Measurements from ENCODE around the gene CP. TPM values are rescaled to one million over a fixed set of nuclear protein-coding genes. Genes with fewer than 3 reads are reported as not detected.

CP gene
- total RNA-seq, 5 donors from 2014 or later (not counting 1 experiment from before 2014, with no cell fraction given), result 0.69 to 1.9 (median 0.73) TPM; not detected in 2

DNA sequence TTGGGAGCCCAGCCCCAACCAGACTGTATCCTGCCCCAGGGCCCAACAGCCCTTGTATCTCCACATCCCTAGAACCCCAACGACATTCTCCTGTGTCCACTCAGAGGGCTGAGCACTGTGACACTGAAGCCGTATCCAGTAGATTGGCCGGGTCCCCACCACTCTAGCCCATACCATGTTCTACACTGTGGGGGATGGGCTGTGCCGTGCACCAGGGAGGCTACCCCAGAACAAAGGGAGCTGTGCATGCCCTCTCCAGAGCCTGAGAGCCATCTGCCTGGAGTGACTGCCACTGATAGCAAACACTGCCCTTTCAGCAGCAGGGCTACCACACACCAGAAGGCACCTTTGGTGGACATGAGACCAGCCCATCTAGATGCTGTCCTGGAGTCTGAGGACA lies 37.1 kb upstream of the CP start:
- no peaks in the 10 kb centered on the region for H3K9me3 Mint-ChIP-seq

DNA sequence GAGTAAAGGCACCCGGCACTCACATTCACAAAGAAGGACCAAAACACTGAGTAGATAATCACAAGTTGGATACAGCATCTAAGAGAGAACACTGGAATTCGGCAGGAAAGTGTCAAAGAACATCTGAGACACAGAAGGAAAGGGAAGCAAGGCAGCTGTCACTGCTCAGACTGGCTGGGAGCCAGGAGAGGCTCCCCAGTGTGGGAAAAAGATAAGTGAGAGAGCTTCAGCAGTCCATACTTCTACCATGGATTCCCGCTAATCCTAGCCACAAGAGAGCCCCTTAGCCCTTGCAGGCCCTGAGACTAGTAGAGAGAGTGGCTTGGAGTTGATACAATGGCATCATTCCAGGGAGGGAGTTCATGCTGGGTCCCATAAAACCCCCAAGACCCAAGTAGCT lies 36.7 kb upstream of the CP start:
- Mint-ChIP-seq H3K27ac (no peak overlapping the region), H3K4me1 (no peaks in the 10 kb centered on the region), H3K9me3 (no peaks in the 10 kb centered on the region), H3K27me3 (peaks cover 6 to 7% of the 10 kb centered on the region in 2 donors), H3K4me3 (no peak overlapping the region), H3K36me3 (no peaks in the 10 kb centered on the region)
- ChIA-PET POLR2A (no interaction called here), CTCF (no interaction called here)
- no CpG with 5 or more reads among the region's 3 CpGs for WGBS (ENCODE audit: insufficient coverage)
- Histone ChIP-seq H3K9me3 (no peaks in the 10 kb centered on the region), H3K27ac (ENCODE audit: low read length) (no peak overlapping the region), H3K27me3 (replicated peaks in 1 of 2; ENCODE audit: control insufficient read depth in 2 of 2, extremely low read depth in 1 of 2, insufficient read depth in 2 of 2, low read length in 1 of 2) (peaks cover 0 to 17% of the 10 kb centered on the region in 2 experiments), H3K4me1 (ENCODE audit: control insufficient read depth in 1 of 2, extremely low read depth in 1 of 2, insufficient read depth in 2 of 2, low read length in 2 of 2) (no peaks in the 10 kb centered on the region), H3K4me3 (ENCODE audit: control insufficient read depth in 1 of 2, extremely low read depth in 1 of 2, low read length in 1 of 2) (no peak overlapping the region), H3K36me3 (ENCODE audit: control insufficient read depth in 2 of 2, extremely low read depth in 1 of 2, insufficient read depth in 1 of 2, low read length in 1 of 2) (no peaks in the 10 kb centered on the region)
- no peak for ATAC-seq (replicated peaks in 1 of 4)
- no peak for DNase-seq

More for the DNA sequence above, 37.1 kb upstream of the CP start:
- H3K27ac Mint-ChIP-seq, result no peak overlapping the region
- CTCF ChIA-PET, result no interaction called here
- no peaks in the 10 kb centered on the region for H3K9me3 ChIP-seq
- no peaks in the 10 kb centered on the region for H3K4me1 ChIP-seq (ENCODE audit: control insufficient read depth in 1 of 2, extremely low read depth in 1 of 2, insufficient read depth in 2 of 2, low read length in 2 of 2)
- POLR2A ChIA-PET, result no interaction called here
- no peak overlapping the region for H3K4me3 Mint-ChIP-seq
- ATAC-seq (replicated peaks in 1 of 4) (no peak), DNase-seq (no peak)
- 100% methylated on average over 1 of the region's 4 CpGs for WGBS (ENCODE audit: insufficient coverage)
- H3K4me1 Mint-ChIP-seq, result no peaks in the 10 kb centered on the region
- H3K27me3 Mint-ChIP-seq, result peaks cover 6 to 7% of the 10 kb centered on the region in 2 donors
- no peaks in the 10 kb centered on the region for H3K36me3 Mint-ChIP-seq
- no peak overlapping the region for H3K4me3 ChIP-seq (ENCODE audit: control insufficient read depth in 1 of 2, extremely low read depth in 1 of 2, low read length in 1 of 2)
- H3K27me3 ChIP-seq (replicated peaks in 1 of 2; ENCODE audit: control insufficient read depth in 2 of 2, extremely low read depth in 1 of 2, insufficient read depth in 2 of 2, low read length in 1 of 2), result peaks cover 0 to 17% of the 10 kb centered on the region in 2 experiments
- no peaks in the 10 kb centered on the region for H3K36me3 ChIP-seq (ENCODE audit: control insufficient read depth in 2 of 2, extremely low read depth in 1 of 2, insufficient read depth in 1 of 2, low read length in 1 of 2)
- no peak overlapping the region for H3K27ac ChIP-seq (ENCODE audit: low read length)

DNA sequence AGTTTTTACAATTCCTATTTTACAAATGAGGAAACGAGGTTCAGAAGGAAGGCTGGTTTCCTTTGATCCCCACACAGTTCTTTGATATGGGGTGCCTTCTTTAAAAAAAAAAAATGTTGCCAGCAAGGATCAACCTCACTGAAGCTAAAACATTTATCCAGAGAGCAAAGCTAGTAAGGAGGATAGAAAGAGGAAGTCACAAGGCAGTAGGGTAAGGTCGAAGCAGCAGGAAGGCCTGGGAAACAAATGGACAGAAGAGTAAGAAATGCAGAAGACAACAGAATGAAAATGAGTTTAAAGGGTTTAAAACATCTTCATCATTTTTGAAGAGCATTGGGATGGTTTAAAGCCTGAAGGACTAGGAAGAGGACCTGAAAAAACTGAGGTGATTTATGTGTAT lies 30.6 kb upstream of the CP start:
- no peaks in the 10 kb centered on the region for H3K4me1 ChIP-seq (ENCODE audit: control insufficient read depth in 1 of 2, extremely low read depth in 1 of 2, insufficient read depth in 2 of 2, low read length in 2 of 2)
- no peak overlapping the region for H3K4me3 Mint-ChIP-seq
- ATAC-seq (replicated peaks in 1 of 4) (no peak), DNase-seq (no peak)
- no peak overlapping the region for H3K27ac Mint-ChIP-seq
- H3K9me3 ChIP-seq, result no peaks in the 10 kb centered on the region
- H3K36me3 Mint-ChIP-seq, result no peaks in the 10 kb centered on the region
- H3K9me3 Mint-ChIP-seq, result no peaks in the 10 kb centered on the region
- H3K36me3 ChIP-seq (ENCODE audit: control insufficient read depth in 2 of 2, extremely low read depth in 1 of 2, insufficient read depth in 1 of 2, low read length in 1 of 2), result no peaks in the 10 kb centered on the region
- no peaks in the 10 kb centered on the region for H3K27me3 ChIP-seq (replicated peaks in 1 of 2; ENCODE audit: control insufficient read depth in 2 of 2, extremely low read depth in 1 of 2, insufficient read depth in 2 of 2, low read length in 1 of 2)
- H3K4me3 ChIP-seq (ENCODE audit: control insufficient read depth in 1 of 2, extremely low read depth in 1 of 2, low read length in 1 of 2), result no peak overlapping the region
- ChIA-PET POLR2A (no interaction called here), CTCF (no interaction called here)
- H3K4me1 Mint-ChIP-seq, result peaks cover 0 to 7% (median 3%) of the 10 kb centered on the region in 3 donors
- H3K27ac ChIP-seq (ENCODE audit: low read length), result no peak overlapping the region
- H3K27me3 Mint-ChIP-seq, result peaks cover 8 to 11% of the 10 kb centered on the region in 2 donors
- WGBS (ENCODE audit: insufficient coverage), result 20% methylated on average over 1 of the region's 2 CpGs

DNA sequence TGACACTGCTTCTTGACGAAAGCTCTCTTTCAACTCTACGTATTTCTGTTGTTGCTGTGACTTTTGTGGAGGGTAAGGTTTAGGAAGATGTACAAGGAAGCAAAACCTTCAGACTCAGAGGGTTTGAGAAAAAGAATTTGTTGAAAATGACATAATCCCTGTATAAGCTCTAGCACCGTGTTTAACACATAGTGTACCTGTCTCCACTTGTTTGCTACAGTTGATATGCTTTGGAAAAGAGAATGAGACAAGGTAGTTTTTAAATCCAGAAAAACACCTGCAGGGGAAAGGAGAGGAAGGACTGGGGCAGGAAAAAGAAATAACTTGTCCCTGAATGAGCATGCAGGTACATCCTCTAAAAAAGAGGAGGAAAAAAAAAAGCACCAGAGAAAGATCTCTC lies 29.6 kb upstream of the CP start:
- Mint-ChIP-seq H3K4me3 (no peak overlapping the region), H3K27me3 (peaks cover 8 to 11% of the 10 kb centered on the region in 2 donors), H3K4me1 (peaks cover 3 to 7% (median 4%) of the 10 kb centered on the region in 3 donors), H3K9me3 (no peaks in the 10 kb centered on the region), H3K36me3 (no peaks in the 10 kb centered on the region), H3K27ac (no peak overlapping the region)
- CTCF ChIA-PET, result no interaction called here
- Histone ChIP-seq H3K27ac (ENCODE audit: low read length) (no peak overlapping the region), H3K4me3 (ENCODE audit: control insufficient read depth in 1 of 2, extremely low read depth in 1 of 2, low read length in 1 of 2) (no peak overlapping the region), H3K4me1 (ENCODE audit: control insufficient read depth in 1 of 2, extremely low read depth in 1 of 2, insufficient read depth in 2 of 2, low read length in 2 of 2) (no peaks in the 10 kb centered on the region), H3K27me3 (replicated peaks in 1 of 2; ENCODE audit: control insufficient read depth in 2 of 2, extremely low read depth in 1 of 2, insufficient read depth in 2 of 2, low read length in 1 of 2) (no peaks in the 10 kb centered on the region), H3K36me3 (ENCODE audit: control insufficient read depth in 2 of 2, extremely low read depth in 1 of 2, insufficient read depth in 1 of 2, low read length in 1 of 2) (no peaks in the 10 kb centered on the region), H3K9me3 (no peaks in the 10 kb centered on the region)
- POLR2A ChIA-PET, result no interaction called here
- ATAC-seq (replicated peaks in 1 of 4), result no peak
- DNase-seq, result no peak
- no CpG with 5 or more reads among the region's 3 CpGs for WGBS (ENCODE audit: insufficient coverage)

DNA sequence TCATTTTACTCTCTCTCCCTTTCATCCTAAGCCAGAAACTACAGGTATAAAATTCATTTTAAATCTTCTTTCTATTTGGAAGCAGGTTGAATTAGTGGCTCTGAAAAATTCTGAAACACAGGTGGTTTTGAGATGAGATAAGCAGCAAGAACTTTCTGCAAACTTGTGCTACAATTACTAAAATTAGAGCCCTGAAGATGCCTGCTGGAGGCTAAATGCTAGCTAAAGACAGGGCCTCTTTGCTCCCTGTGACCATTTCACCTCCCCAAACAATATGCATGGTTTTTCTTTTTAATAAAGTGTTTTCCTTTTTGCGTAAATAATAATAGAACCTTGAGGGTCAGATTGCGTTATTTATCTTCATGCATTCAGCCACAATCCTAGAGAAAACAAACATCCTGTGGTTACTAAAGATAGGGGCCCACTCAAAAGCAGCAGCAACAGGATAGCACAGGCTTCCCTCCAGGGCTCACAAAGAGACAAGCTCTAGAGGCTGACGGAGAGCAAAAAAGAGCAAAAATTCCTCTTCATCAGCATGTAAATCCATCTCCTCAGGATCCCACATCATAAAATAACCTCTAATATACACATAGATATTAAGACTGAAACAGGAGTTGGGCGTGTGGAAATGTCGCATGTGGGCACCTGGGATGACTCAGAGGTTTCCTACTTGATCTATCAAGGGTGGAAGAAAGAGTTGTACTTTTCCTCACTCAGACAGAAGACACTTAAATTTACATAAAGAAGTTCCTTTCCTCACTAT lies 26.5 kb upstream of the CP start:
- H3K4me3 ChIP-seq (ENCODE audit: control insufficient read depth in 1 of 2, extremely low read depth in 1 of 2, low read length in 1 of 2), result no peak overlapping the region
- no peaks in the 10 kb centered on the region for H3K4me1 ChIP-seq (ENCODE audit: control insufficient read depth in 1 of 2, extremely low read depth in 1 of 2, insufficient read depth in 2 of 2, low read length in 2 of 2)
- no peaks in the 10 kb centered on the region for H3K27me3 ChIP-seq (replicated peaks in 1 of 2; ENCODE audit: control insufficient read depth in 2 of 2, extremely low read depth in 1 of 2, insufficient read depth in 2 of 2, low read length in 1 of 2)
- H3K36me3 ChIP-seq (ENCODE audit: control insufficient read depth in 2 of 2, extremely low read depth in 1 of 2, insufficient read depth in 1 of 2, low read length in 1 of 2), result no peaks in the 10 kb centered on the region
- no peaks in the 10 kb centered on the region for H3K9me3 ChIP-seq
- Mint-ChIP-seq H3K4me1 (peaks cover 9 to 13% (median 11%) of the 10 kb centered on the region in 3 donors), H3K27ac (no peak overlapping the region), H3K27me3 (peaks cover 4 to 8% of the 10 kb centered on the region in 2 donors), H3K4me3 (no peak overlapping the region), H3K9me3 (no peaks in the 10 kb centered on the region), H3K36me3 (no peaks in the 10 kb centered on the region)
- POLR2A ChIA-PET, result no interaction called here
- 33% methylated on average over 1 of the region's 5 CpGs for WGBS (ENCODE audit: insufficient coverage)
- ATAC-seq (replicated peaks in 1 of 4) (no peak), DNase-seq (no peak)
- CTCF ChIA-PET, result interaction anchor here in 1 of 2 donors (0.7 kb wide), 1 partner anchor 293 kb away, joined by 8 read pairs; no protein-coding TSS in a partner anchor
- H3K27ac ChIP-seq (ENCODE audit: low read length), result no peak overlapping the region

DNA sequence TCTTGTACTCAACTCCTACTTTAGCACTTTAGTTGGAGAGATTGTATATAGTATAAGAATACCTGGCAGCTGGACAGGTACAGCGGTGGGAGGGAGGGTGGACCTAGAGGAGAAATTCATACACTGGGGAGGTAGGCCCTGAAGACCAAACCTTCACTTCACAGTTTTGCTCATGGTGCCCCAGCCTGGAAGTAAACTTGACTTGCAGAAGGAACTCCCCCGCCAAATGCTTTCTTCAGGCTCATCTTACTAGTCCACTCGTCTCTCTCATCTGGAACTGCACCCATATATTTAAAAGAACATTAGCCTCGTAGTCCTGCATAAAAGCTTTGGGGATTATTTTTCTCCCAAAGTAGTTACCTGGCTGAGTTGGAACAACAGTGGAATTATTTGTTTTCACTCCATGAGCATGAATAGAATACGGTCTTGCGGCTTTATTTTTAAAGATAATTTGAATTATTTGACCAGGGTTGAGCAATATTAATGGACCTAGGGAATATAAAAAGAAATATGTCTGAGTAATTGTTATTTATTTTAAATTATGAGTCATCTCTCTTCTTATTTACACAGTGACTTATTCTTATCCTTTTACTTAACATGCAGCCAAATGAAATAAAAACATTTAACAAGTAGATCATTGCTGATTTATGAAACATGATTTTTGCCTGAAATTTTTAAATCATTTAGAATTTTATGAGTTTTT lies 25.5 kb upstream of the CP start:
- POLR2A ChIA-PET, result no interaction called here
- no peak overlapping the region for H3K27ac ChIP-seq (ENCODE audit: low read length)
- ATAC-seq (replicated peaks in 1 of 4) (no peak), DNase-seq (no peak)
- Mint-ChIP-seq H3K9me3 (no peaks in the 10 kb centered on the region), H3K4me3 (no peak overlapping the region), H3K36me3 (no peaks in the 10 kb centered on the region), H3K27ac (no peak overlapping the region), H3K4me1 (peaks cover 9 to 13% (median 11%) of the 10 kb centered on the region in 3 donors), H3K27me3 (peaks cover 4 to 8% of the 10 kb centered on the region in 2 donors)
- no peaks in the 10 kb centered on the region for H3K4me1 ChIP-seq (ENCODE audit: control insufficient read depth in 1 of 2, extremely low read depth in 1 of 2, insufficient read depth in 2 of 2, low read length in 2 of 2)
- WGBS (ENCODE audit: insufficient coverage), result 88% methylated on average over 1 of the region's 6 CpGs
- CTCF ChIA-PET, result interaction anchor here in 1 of 2 donors (0.7 kb wide), 1 partner anchor 292 kb away, joined by 8 read pairs; no protein-coding TSS in a partner anchor
- H3K27me3 ChIP-seq (replicated peaks in 1 of 2; ENCODE audit: control insufficient read depth in 2 of 2, extremely low read depth in 1 of 2, insufficient read depth in 2 of 2, low read length in 1 of 2), result no peaks in the 10 kb centered on the region
- no peaks in the 10 kb centered on the region for H3K36me3 ChIP-seq (ENCODE audit: control insufficient read depth in 2 of 2, extremely low read depth in 1 of 2, insufficient read depth in 1 of 2, low read length in 1 of 2)
- H3K4me3 ChIP-seq (ENCODE audit: control insufficient read depth in 1 of 2, extremely low read depth in 1 of 2, low read length in 1 of 2), result no peak overlapping the region
- H3K9me3 ChIP-seq, result no peaks in the 10 kb centered on the region
